T47D (cell line): ENCODE results near the gene ZRSR2.

Experiments
- DNase-seq, 2 experiments: peaks; one replicate each; pipeline versions ENCODE4 v3.0.0 to v3.0.0-alpha.2; 2011 to 2012; ENCODE audit warnings: low read depth in 1 of 2, low spot score in 1 of 2
- JUND ChIP-seq: IDR thresholded peaks from 2 replicates; pipeline ENCODE4 v1.6.1; 2012; ENCODE audit warnings: low read depth
- in situ Hi-C: cut with HindIII; loops from 2 replicates; pipeline ENCODE4 v1.10.0; 2016; ENCODE audit warnings: low sequenced_read_pairs, low pct_unique_long_range_greater_than_20kb

Gene ZRSR2

DNA sequence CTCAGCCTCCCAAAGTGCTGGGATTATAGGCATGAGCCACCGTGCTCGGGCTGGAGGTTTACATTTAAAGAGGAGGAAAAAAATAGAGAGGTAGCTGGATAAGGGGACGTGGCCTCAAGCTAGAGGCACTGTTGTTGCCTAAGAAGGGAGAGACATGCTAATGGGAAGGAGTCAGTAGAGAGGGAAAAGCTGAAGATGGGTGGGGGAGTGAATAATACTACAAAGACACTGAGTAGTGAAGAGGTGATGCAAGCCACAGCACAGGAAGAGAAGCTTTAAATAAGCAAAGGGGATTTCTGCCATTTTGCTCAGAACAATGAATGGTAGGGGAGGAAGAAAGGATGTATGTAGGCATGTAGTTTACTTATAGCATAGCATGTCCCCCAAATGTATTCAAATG, 75.9 kb downstream of the ZRSR2 start:
- in situ Hi-C loops, result no loop called here
- TF ChIP-seq JUND, result no peak
- DNase-seq, result no peak

- no peak for TF ChIP-seq JUND
- in situ Hi-C loops, result no loop called here
- no peak for DNase-seq
These were observed 79.4 kb downstream of the ZRSR2 start for GRCh38 chrX:15869695-15870094.

- TF ChIP-seq JUND, result no peak
- in situ Hi-C loops, result no loop called here
- no peak for DNase-seq
These were observed 80.0 kb downstream of the ZRSR2 start for GRCh38 chrX:15870310-15870709.
